ENCODE measurements around the gene TBCK. TPM values are rescaled to one million over a fixed set of nuclear protein-coding genes. Genes with fewer than 3 reads are reported as not detected.

The TBCK gene
- total RNA-seq, 1 experiment from 2014 or later, result 22.3 TPM

- intact Hi-C loops (cut with micrococcal nuclease), result no loop called here
- ATAC-seq (no peak), DNase-seq (ENCODE audit: low read depth, low spot score) (no peak)
- ChIA-PET CTCF (interaction anchor here (1.0 kb wide), 1 partner anchor 23 kb away, joined by 3 read pairs; no protein-coding TSS in a partner anchor), POLR2A (no interaction called here), RAD21 (ENCODE audit: low non-redundant PET in 1 of 2, low total read pairs in 2 of 2, uncharacterized antibody in 2 of 2, unreplicated experiment in 2 of 2) (no interaction called here)
- Histone ChIP-seq H3K4me3 (replicated peaks in 1 of 2; ENCODE audit: low read depth in 1 of 2, low read length in 2 of 2) (no peak overlapping the region), H3K9ac (ENCODE audit: low read length) (no peak overlapping the region), H3K79me2 (ENCODE audit: insufficient read depth, low read length) (peaks cover 5% of the 10 kb centered on the region; the same call in 1 of the 2 replicates), H3K27me3 (ENCODE audit: insufficient read depth, low read length) (no peaks in the 10 kb centered on the region), H2AFZ (ENCODE audit: low read depth, low read length, poor library complexity, severe bottlenecking) (no peak overlapping the region), H4K20me1 (ENCODE audit: insufficient read depth) (no peaks in the 10 kb centered on the region), H3K4me2 (ENCODE audit: low read length) (no peak overlapping the region), H3K4me1 (ENCODE audit: control insufficient read depth in 1 of 2, insufficient read depth in 2 of 2, low read length in 2 of 2) (no peaks in the 10 kb centered on the region), H3K9me2 (ENCODE audit: insufficient read depth) (no peaks in the 10 kb centered on the region), H3K9me3 (ENCODE audit: control insufficient read depth in 1 of 2, insufficient read depth in 1 of 2, low read depth in 1 of 2, low read length in 2 of 2) (no peaks in the 10 kb centered on the region), H3K36me3 (ENCODE audit: control insufficient read depth in 1 of 2, insufficient read depth in 2 of 2, low read length in 2 of 2) (peaks cover 9 to 19% of the 10 kb centered on the region in 2 experiments; a peak in 3 of 4 replicates), H3K27ac (ENCODE audit: low read depth, low read length) (no peak overlapping the region)
- TF ChIP-seq JUND (IDR thresholded peaks at IDR 0.05) (no peak), MAX (IDR thresholded peaks at IDR 0.05) (no peak)
- no TSS peak for BruUV-seq (replicated peaks)
These were observed 35.0 kb upstream of the TBCK start for GRCh38 chr4:106351016-106351415.

- POLR2A ChIA-PET, result no interaction called here
- intact Hi-C loops (cut with micrococcal nuclease), result no loop called here
- CTCF ChIA-PET, result no interaction called here
These were observed 31.2 kb upstream of the TBCK start for GRCh38 chr4:106347167-106347566.

More at GRCh38 chr4:106347167-106347566, 31.2 kb upstream of the TBCK start:
- Histone ChIP-seq H3K4me1 (ENCODE audit: control insufficient read depth in 1 of 2, insufficient read depth in 2 of 2, low read length in 2 of 2) (no peaks in the 10 kb centered on the region), H3K36me3 (ENCODE audit: control insufficient read depth in 1 of 2, insufficient read depth in 2 of 2, low read length in 2 of 2) (peaks cover 9 to 19% of the 10 kb centered on the region in 2 experiments; a peak in 3 of 4 replicates), H2AFZ (ENCODE audit: low read depth, low read length, poor library complexity, severe bottlenecking) (no peak overlapping the region), H3K4me3 (replicated peaks in 1 of 2; ENCODE audit: low read depth in 1 of 2, low read length in 2 of 2) (no peak overlapping the region), H3K79me2 (ENCODE audit: insufficient read depth, low read length) (peaks cover 38% of the 10 kb centered on the region), H4K20me1 (ENCODE audit: insufficient read depth) (peaks cover 7% of the 10 kb centered on the region; the same call in 1 of the 2 replicates), H3K27me3 (ENCODE audit: insufficient read depth, low read length) (no peaks in the 10 kb centered on the region), H3K27ac (ENCODE audit: low read depth, low read length) (no peak overlapping the region), H3K4me2 (ENCODE audit: low read length) (no peak overlapping the region), H3K9me3 (ENCODE audit: control insufficient read depth in 1 of 2, insufficient read depth in 1 of 2, low read depth in 1 of 2, low read length in 2 of 2) (no peaks in the 10 kb centered on the region), H3K9me2 (ENCODE audit: insufficient read depth) (no peaks in the 10 kb centered on the region), H3K9ac (ENCODE audit: low read length) (no peak overlapping the region)
- RAD21 ChIA-PET (ENCODE audit: low non-redundant PET in 1 of 2, low total read pairs in 2 of 2, uncharacterized antibody in 2 of 2, unreplicated experiment in 2 of 2), result no interaction called here
- BruUV-seq (replicated peaks), result no TSS peak
- DNase-seq (ENCODE audit: low read depth, low spot score) (no peak), ATAC-seq (no peak)
- TF ChIP-seq CTCF (IDR thresholded peaks at IDR 0.05 in 2 of 3, conservative IDR thresholded peaks at IDR 0.05 in 1 of 3; ENCODE audit: borderline replicate concordance in 1 of 3, insufficient read depth in 1 of 3, low read depth in 2 of 3, low read length in 2 of 3) (no peak), YY1 (IDR thresholded peaks at IDR 0.05; ENCODE audit: extremely low read depth, insufficient replicate concordance, low read depth, low read length) (no peak), JUND (IDR thresholded peaks at IDR 0.05) (no peak), FOSL1 (IDR thresholded peaks at IDR 0.05; ENCODE audit: low read depth) (no peak), MAX (IDR thresholded peaks at IDR 0.05) (no peak), CBX3 (IDR thresholded peaks at IDR 0.05; ENCODE audit: low read depth) (no peak)
